ENCODE data around the gene EIF4G1.
"Not testable (repeated sequence)": the region's sequence is repeated elsewhere in the genome, so short reads cannot be mapped to it uniquely, and the experiment has no call there.

The EIF4G1 gene
- total RNA-seq, result 489 to 1,217 reads per million in 2 experiments

- DNase-seq (ENCODE audit: low read depth), result peak; percentile 89
Measured at GRCh38 chr3:184314363-184314699, at the start of gene EIF4G1. EIF4G1 (plus strand) TSS chr3:184314606; CDS start chr3:184315797, 1,191 bp downstream.

- DNase-seq (ENCODE audit: low read depth), result not testable (repeated sequence)
Measured at GRCh38 chr3:184267249-184267648, 47.2 kb upstream of the EIF4G1 start.

GRCh38 chr3:184272269-184272668 lies 42.1 kb upstream of the EIF4G1 start:
- no peak for DNase-seq (ENCODE audit: low read depth)

- DNase-seq (ENCODE audit: low read depth), result no peak
Measured at GRCh38 chr3:184275381-184275701, 39.1 kb upstream of the EIF4G1 start.

GRCh38 chr3:184275961-184276910 lies 38.2 kb upstream of the EIF4G1 start, which contains the start of gene ECE2:
ECE2 (plus strand) TSS chr3:184276022; CDS start chr3:184276154, 132 bp downstream.
- DNase-seq (ENCODE audit: low read depth), result no peak

- DNase-seq (ENCODE audit: low read depth), result no peak
Measured at GRCh38 chr3:184277366-184277765, 37.0 kb upstream of the EIF4G1 start.

- DNase-seq (ENCODE audit: low read depth), result no peak
Measured at GRCh38 chr3:184282941-184283340, 31.5 kb upstream of the EIF4G1 start.

GRCh38 chr3:184283681-184284080 lies 30.7 kb upstream of the EIF4G1 start:
- DNase-seq (ENCODE audit: low read depth), result no peak

- no peak for DNase-seq (ENCODE audit: low read depth)
Measured at GRCh38 chr3:184284696-184285095, 29.7 kb upstream of the EIF4G1 start.

- peak; percentile 42 for DNase-seq (ENCODE audit: low read depth)
Measured at GRCh38 chr3:184289426-184289938, 24.9 kb upstream of the EIF4G1 start.

- no peak for DNase-seq (ENCODE audit: low read depth)
Measured at GRCh38 chr3:184290331-184290730, 24.1 kb upstream of the EIF4G1 start.

- DNase-seq (ENCODE audit: low read depth), result no peak
Measured at GRCh38 chr3:184291044-184291737, 23.2 kb upstream of the EIF4G1 start.

- no peak for DNase-seq (ENCODE audit: low read depth)
Measured at GRCh38 chr3:184291738-184292445, 22.5 kb upstream of the EIF4G1 start.

- no peak for DNase-seq (ENCODE audit: low read depth)
Measured at GRCh38 chr3:184295771-184296170, 18.6 kb upstream of the EIF4G1 start.

- no peak for DNase-seq (ENCODE audit: low read depth)
Measured at GRCh38 chr3:184296616-184297015, 17.8 kb upstream of the EIF4G1 start.

- DNase-seq (ENCODE audit: low read depth), result peak; percentile 96
Measured at GRCh38 chr3:184298759-184299487, 15.5 kb upstream of the EIF4G1 start, which contains the start of gene PSMD2. PSMD2 (plus strand) TSS chr3:184299241; CDS start chr3:184299267, 26 bp downstream.

- DNase-seq (ENCODE audit: low read depth), result no peak
Measured at GRCh38 chr3:184299488-184300377, 14.7 kb upstream of the EIF4G1 start.

GRCh38 chr3:184300378-184300720 lies 14.1 kb upstream of the EIF4G1 start:
- no peak for DNase-seq (ENCODE audit: low read depth)

- no peak for DNase-seq (ENCODE audit: low read depth)
Measured at GRCh38 chr3:184305577-184305976, 8.8 kb upstream of the EIF4G1 start.

- no peak for DNase-seq (ENCODE audit: low read depth)
Measured at GRCh38 chr3:184306341-184306972, 7.9 kb upstream of the EIF4G1 start.
